ENCODE results near the gene ADORA1. TPM values are rescaled to one million over a fixed set of nuclear protein-coding genes. Genes with fewer than 3 reads are reported as not detected.

Gene ADORA1
- total RNA-seq, 1 experiment from 2014 or later = 0.92 TPM

- DNase-seq (ENCODE audit: low read depth, low spot score) = no peak
- in situ Hi-C loops (cut with HindIII; ENCODE audit: low pct_unique_long_range_greater_than_20kb, low sequenced_read_pairs) = no loop called here
Measured at GRCh38 chr1:203130358-203130985, 2.9 kb downstream of the ADORA1 start.

- DNase-seq (ENCODE audit: low read depth, low spot score) = no peak
- in situ Hi-C loops (cut with HindIII; ENCODE audit: low pct_unique_long_range_greater_than_20kb, low sequenced_read_pairs) = no loop called here
Measured at GRCh38 chr1:203131548-203132200, 4.1 kb downstream of the ADORA1 start.

GRCh38 chr1:203133970-203134725, 6.6 kb downstream of the ADORA1 start:
- in situ Hi-C loops (cut with HindIII; ENCODE audit: low pct_unique_long_range_greater_than_20kb, low sequenced_read_pairs) = no loop called here
- no peak for DNase-seq (ENCODE audit: low read depth, low spot score)

GRCh38 chr1:203135636-203136305, 8.2 kb downstream of the ADORA1 start:
- in situ Hi-C loops (cut with HindIII; ENCODE audit: low pct_unique_long_range_greater_than_20kb, low sequenced_read_pairs) = no loop called here
- no peak for DNase-seq (ENCODE audit: low read depth, low spot score)

GRCh38 chr1:203136409-203137042, 9.0 kb downstream of the ADORA1 start:
- in situ Hi-C loops (cut with HindIII; ENCODE audit: low pct_unique_long_range_greater_than_20kb, low sequenced_read_pairs) = no loop called here
- no peak for DNase-seq (ENCODE audit: low read depth, low spot score)

- in situ Hi-C loops (cut with HindIII; ENCODE audit: low pct_unique_long_range_greater_than_20kb, low sequenced_read_pairs) = no loop called here
- no peak for DNase-seq (ENCODE audit: low read depth, low spot score)
Measured at GRCh38 chr1:203137324-203137723, 9.8 kb downstream of the ADORA1 start.

- DNase-seq (ENCODE audit: low read depth, low spot score) = no peak
- in situ Hi-C loops (cut with HindIII; ENCODE audit: low pct_unique_long_range_greater_than_20kb, low sequenced_read_pairs) = no loop called here
Measured at GRCh38 chr1:203138066-203138465, 10.5 kb downstream of the ADORA1 start.

GRCh38 chr1:203139976-203140475, 12.5 kb downstream of the ADORA1 start:
- in situ Hi-C loops (cut with HindIII; ENCODE audit: low pct_unique_long_range_greater_than_20kb, low sequenced_read_pairs) = no loop called here
- no peak for DNase-seq (ENCODE audit: low read depth, low spot score)

GRCh38 chr1:203140743-203141520, 13.4 kb downstream of the ADORA1 start:
- in situ Hi-C loops (cut with HindIII; ENCODE audit: low pct_unique_long_range_greater_than_20kb, low sequenced_read_pairs) = no loop called here
- DNase-seq (ENCODE audit: low read depth, low spot score) = peak; percentile 54

GRCh38 chr1:203142124-203142523, 14.6 kb downstream of the ADORA1 start:
- in situ Hi-C loops (cut with HindIII; ENCODE audit: low pct_unique_long_range_greater_than_20kb, low sequenced_read_pairs) = no loop called here
- DNase-seq (ENCODE audit: low read depth, low spot score) = no peak

- DNase-seq (ENCODE audit: low read depth, low spot score) = no peak
- in situ Hi-C loops (cut with HindIII; ENCODE audit: low pct_unique_long_range_greater_than_20kb, low sequenced_read_pairs) = no loop called here
Measured at GRCh38 chr1:203142684-203143408, 15.3 kb downstream of the ADORA1 start.

GRCh38 chr1:203143641-203144040, 16.1 kb downstream of the ADORA1 start:
- in situ Hi-C loops (cut with HindIII; ENCODE audit: low pct_unique_long_range_greater_than_20kb, low sequenced_read_pairs) = no loop called here
- DNase-seq (ENCODE audit: low read depth, low spot score) = no peak

GRCh38 chr1:203144661-203145060, 17.1 kb downstream of the ADORA1 start:
- peak; percentile 74 for DNase-seq (ENCODE audit: low read depth, low spot score)

GRCh38 chr1:203145321-203146041, 18.0 kb downstream of the ADORA1 start:
- in situ Hi-C loops (cut with HindIII; ENCODE audit: low pct_unique_long_range_greater_than_20kb, low sequenced_read_pairs) = no loop called here
- DNase-seq (ENCODE audit: low read depth, low spot score) = no peak

More at GRCh38 chr1:203144661-203145060, 17.1 kb downstream of the ADORA1 start:
- in situ Hi-C loops (cut with HindIII; ENCODE audit: low pct_unique_long_range_greater_than_20kb, low sequenced_read_pairs) = no loop called here

GRCh38 chr1:203146042-203146369, 18.5 kb downstream of the ADORA1 start:
- no peak for DNase-seq (ENCODE audit: low read depth, low spot score)

GRCh38 chr1:203146537-203146936, 19.0 kb downstream of the ADORA1 start:
- in situ Hi-C loops (cut with HindIII; ENCODE audit: low pct_unique_long_range_greater_than_20kb, low sequenced_read_pairs) = no loop called here
- DNase-seq (ENCODE audit: low read depth, low spot score) = no peak

More at GRCh38 chr1:203146042-203146369, 18.5 kb downstream of the ADORA1 start:
- in situ Hi-C loops (cut with HindIII; ENCODE audit: low pct_unique_long_range_greater_than_20kb, low sequenced_read_pairs) = no loop called here
